Daoy (cell line): Measurements from ENCODE around the gene PTPRT. TPM values are rescaled to one million over a fixed set of nuclear protein-coding genes. Genes with fewer than 3 reads are reported as not detected.

ENCODE experiments used
- DNase-seq: peaks from one replicate; pipeline ENCODE4 v3.0.0-alpha.2; 2015; ENCODE audit warnings: low read depth
- total RNA-seq: library from RNA; depleted of rRNA; stranded (reverse); fragments of >200 nt; shearing (Covaris generic); gene quantifications from 2 replicates; pipeline ENCODE4 v1.2.3, GENCODE V29; 2014

The PTPRT gene
- total RNA-seq, 1 experiment from 2014 or later, result not detected

DNA sequence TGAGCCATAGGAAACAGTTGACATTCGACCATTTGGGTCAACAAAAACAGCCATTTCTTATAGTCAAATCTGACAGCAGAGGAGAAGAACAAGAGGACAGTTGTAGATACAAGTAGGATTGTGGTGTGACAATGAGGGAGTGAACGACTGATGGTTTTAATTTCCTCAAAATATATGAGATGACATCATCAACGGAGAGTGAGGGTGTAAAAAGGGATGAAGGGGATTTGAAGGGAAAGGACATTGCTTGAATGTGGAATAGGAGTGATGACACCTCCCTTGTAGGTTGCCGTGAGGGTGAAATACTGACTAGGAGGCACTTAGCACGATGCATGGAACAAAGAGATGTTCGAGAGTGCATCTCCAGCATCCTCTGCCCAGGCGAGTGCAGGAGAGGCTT lies 1071.7 kb downstream of the PTPRT start:
- DNase-seq, result no peak

DNA sequence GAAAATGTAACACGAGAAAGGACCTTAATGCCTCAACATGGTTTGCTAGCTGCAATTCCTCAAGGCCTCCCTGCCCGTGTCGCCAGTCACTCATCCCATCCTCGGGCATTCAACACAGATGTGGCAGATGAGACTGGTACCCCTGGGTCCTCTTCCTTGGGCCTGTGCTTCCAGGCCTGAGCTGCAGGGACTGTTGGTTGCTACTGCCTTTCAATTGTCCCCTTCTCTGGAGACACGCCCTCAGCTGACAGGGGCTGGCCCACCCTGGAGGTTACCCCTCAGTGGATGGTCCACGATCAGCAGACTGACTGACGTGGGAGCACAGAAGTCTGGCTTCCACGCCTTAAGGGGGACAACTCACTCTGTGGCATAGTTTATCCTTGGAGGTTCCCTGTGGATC lies 1076.5 kb downstream of the PTPRT start:
- DNase-seq, result no peak

DNA sequence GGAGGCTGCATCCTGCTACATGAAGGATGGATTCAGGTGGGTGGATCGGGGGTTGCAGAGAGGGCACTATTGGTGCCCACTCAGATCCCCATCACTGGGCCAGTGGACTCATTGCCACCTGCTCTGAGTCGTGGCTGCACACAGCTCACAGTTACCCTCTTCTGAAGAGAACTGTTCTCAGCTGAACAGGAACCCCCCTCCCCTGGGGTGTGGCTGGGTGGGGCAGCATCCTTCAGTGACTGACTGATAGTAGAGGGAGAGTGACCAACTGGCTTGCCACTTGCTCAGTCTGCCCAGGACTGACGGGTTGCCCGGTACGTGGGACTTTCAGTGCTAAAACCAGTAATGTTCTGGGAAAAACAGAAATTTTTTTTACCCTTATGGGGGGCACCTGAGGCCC lies 1077.5 kb downstream of the PTPRT start:
- DNase-seq, result no peak

DNA sequence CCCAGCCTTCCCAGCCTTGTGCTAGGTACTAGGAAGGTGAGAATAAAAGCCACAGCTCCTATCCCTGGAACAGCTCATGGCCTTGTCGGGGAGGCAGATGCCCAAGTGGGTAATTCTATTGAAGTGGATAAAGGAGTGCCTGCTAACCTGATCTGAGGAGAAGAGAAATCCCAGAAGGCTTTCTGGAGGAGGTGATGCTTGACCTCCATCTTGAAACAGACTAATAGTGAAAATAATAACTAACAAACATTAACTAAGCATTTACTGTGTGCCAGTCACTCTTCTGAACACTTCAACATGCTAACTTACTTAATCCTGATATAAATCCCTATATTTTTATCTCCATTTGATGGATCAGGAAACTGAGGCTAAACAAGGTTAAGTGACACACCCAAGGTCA lies 1078.4 kb downstream of the PTPRT start:
- no peak for DNase-seq

DNA sequence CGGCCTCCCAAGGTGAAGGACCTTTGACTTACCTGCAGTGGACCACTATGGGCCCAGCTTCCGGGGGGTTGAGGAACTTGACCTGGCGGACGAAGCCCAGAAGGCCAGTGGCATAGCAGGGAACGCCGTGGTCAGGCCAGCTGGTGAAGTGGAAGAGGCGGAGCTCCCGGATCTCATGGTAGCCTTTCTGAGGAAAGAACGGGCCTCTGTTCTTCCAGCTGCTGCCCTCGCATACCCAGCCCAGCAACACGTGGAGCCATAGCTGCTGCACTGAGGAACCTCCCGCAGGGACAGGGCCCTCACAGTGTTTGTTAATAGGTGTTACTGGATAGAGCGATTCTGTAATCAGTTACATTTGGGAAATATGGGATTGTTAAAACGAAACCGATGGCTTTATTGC lies 1079.4 kb downstream of the PTPRT start:
- no peak for DNase-seq

DNA sequence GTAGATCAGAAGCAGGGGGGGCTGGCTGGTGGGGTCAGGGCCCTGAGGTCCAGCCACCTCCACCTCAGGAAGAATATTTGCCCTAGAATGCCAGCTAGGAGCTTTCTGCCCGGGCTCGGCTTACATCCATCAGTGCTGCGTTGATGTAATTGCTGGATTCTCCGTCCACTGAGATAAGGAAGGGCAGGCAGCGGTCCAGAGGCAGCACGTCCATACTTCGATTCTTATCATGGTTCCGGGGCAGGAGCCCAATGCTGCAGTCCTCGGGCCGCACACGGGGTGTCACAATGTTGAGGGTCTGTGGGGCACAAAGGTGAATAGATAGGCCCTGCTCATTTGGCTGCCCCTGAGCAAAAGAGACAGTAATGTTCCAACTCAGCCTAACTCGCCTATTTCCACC lies 1087.7 kb downstream of the PTPRT start:
- DNase-seq, result no peak

- no peak for DNase-seq
These were observed 1089.5 kb downstream of the PTPRT start for GRCh38 chr20:42100137-42100704.

GRCh38 chr20:42099101-42099500 lies 1090.6 kb downstream of the PTPRT start:
- DNase-seq, result no peak

- no peak for DNase-seq
These were observed 1091.3 kb downstream of the PTPRT start for GRCh38 chr20:42098418-42098817.

GRCh38 chr20:42097741-42098140 lies 1092.0 kb downstream of the PTPRT start:
- DNase-seq, result no peak

DNA sequence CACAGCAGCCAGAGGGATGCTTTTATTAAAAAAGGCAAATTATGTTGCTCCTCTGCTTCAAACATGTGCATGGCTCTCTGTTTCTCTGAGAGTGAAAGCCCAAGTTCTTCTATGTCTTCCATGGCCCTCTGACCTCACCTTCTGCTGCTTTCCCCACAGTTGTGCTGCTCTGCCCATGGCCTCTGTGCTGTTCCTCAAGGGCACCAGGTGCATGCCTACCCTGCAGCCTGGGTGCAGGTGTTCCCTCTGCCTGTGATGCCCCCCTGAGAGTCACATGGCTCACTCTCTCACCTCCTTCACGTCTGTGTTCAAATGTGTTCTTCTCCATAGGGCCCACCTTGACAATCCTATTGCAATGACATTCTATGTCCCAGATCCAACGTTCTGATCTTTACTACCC lies 1094.5 kb downstream of the PTPRT start:
- DNase-seq, result no peak

- no peak for DNase-seq
These were observed 1095.9 kb downstream of the PTPRT start for GRCh38 chr20:42093542-42094440.

- DNase-seq, result no peak
These were observed 1096.7 kb downstream of the PTPRT start for GRCh38 chr20:42093041-42093440.

DNA sequence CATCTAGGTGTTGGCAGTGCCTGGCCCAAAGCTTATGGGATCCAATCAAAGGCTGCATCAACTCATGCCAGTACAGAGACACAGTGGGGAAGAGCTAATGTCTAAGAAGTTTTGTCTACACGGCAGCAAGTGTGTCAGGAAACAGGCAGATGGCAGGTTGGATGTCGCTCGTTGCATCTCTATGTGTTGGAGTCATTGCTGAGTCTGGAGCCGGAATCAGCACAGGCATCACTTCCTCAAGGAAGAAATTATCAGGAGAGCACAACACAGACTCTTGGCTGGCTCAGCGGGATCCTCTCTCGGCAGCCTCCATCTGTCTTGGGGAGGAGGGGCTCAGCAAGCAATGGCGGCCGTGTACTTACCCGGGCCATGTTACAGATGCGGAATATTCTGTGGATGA lies 1104.3 kb downstream of the PTPRT start:
- no peak for DNase-seq

DNA sequence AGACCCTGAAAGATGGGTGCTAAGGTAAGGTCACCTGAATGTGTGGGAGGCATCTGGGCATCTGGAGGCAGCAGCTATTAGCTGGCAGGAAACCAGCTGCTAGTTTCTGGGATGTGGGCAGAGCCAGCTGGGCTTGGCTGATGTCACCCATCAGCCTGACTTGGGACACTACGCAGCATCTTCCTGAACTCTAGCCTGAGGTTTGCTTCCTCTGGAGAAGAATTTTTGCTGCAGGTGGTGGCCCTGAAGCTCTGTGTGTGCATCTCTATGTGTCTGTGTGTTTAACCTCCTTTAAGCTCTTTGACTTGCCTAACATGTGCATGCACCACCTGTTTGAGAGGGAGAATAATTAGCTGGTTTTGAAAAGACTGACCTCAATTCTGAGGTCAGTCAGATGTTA lies 1106.4 kb downstream of the PTPRT start:
- no peak for DNase-seq

DNA sequence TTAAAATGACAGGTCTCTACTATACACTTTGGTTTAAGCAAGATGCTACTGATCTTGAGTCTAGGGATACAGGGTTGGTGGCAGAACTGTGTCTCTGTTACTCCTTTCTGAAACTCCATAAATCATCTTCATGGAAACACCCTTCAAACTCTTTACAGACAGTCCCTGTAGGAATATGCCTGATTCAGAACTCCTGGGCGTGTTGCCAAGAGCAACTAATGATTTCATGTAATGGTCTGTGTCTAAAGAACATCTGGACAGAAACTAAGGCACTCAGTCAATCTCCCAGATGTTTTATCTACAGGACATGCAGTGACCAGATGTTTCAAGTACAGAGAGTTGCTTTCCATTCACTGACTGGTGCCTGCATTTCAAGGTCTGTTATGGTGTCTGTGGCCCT lies 1107.1 kb downstream of the PTPRT start:
- no peak for DNase-seq

DNA sequence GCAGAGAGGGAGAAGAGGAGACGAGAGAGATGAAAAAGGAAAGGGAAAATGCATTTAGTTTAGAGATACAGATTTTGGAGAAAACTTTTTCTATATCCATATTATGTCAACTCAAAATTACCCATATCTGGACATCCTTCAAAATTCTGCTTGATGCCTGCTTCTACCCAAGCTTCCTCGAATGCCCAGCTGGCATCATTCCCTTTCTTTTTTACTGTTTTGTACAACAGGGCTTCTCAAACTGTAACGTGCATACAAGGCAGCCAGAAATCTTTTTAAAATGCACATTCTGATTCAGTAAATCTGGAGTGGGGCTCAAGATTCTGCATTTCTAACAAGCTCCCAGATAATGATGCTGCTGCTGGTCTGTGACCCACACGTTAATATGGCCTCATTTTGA lies 1108.8 kb downstream of the PTPRT start:
- DNase-seq, result no peak

- DNase-seq, result no peak
These were observed 1114.8 kb downstream of the PTPRT start for GRCh38 chr20:42074944-42075343.

DNA sequence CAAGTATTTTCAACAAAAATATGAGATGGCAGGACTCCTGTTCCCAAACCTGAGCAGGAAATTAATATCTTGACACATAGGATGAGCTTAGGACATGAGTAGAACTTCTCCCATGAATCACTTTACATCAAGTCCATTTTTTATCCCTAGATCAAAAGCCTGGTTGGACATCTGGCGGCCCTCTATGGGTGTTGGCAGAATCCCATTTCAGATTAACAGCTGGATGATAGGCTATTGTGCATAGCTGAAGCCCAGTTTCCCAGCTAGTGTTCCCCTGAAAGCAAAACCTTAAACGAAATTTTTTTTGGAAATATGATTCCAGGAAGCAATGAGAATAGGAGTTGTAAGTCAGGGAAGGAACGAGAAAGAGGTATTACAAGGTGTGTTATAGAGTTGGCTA lies 1122.1 kb downstream of the PTPRT start:
- no peak for DNase-seq

GRCh38 chr20:42067174-42067573 lies 1122.5 kb downstream of the PTPRT start:
- no peak for DNase-seq

DNA sequence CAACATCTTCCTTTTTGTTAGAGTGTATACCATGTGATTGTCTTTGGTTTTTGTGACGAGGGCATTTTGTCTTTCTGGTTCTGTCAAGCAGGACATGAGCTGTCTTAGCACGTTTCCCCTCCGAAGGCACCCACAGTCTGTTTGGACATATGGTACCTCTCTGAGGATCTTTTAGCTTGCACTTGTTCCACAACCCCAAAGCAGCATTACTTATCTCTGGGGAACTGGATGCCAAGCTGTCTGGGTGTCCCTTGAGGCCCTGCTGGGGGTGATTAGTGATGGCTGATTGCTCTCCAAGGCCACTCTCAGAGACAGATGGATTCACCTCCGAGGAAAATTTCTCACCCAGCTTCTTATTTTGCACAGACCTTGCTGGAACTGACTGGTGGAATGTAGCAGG lies 1126.6 kb downstream of the PTPRT start:
- DNase-seq, result no peak

DNA sequence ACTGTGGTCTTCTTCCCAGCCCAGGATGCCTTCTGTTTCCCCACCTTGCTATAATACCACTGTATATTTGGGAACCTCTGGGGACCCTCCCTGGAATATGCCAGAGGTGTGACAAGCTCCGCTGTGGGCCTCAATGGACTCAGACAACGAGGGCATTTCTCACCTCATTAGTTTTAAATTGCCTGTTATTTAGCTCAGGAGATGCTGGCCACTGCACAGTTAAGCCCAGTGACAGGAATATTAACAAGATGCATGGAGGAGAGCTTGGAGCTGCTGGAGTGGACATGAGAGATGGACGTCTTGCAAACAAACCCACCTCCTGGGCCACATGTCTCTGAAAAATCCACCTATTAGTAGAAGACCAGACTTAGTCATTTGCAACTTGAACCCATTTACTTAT lies 1136.4 kb downstream of the PTPRT start:
- no peak for DNase-seq

GRCh38 chr20:42051921-42052320 lies 1137.8 kb downstream of the PTPRT start:
- DNase-seq, result no peak
